GM12878 (cell line): ENCODE measurements around the gene HENMT1. TPM values are rescaled to one million over a fixed set of nuclear protein-coding genes. Genes with fewer than 3 reads are reported as not detected.
"Not testable (repeated sequence)": the region's sequence is repeated elsewhere in the genome, so short reads cannot be mapped to it uniquely, and the experiment has no call there.

Source experiments
- ATAC-seq: fragments of 200-7000 bp; cut with Tn5 transposase; 3 replicates; pipeline ENCODE4 v1.9.1; 2020; ENCODE audit warnings: mild to moderate bottlenecking, moderate library complexity
- BruUV-seq: library from RNA; stranded (reverse); fragments of 400-500 nt; replicated peaks from 2 replicates; lab custom pipeline; 2021; lab: Mats Ljungman, UMichigan
- CTCF ChIA-PET: fragments of 300-600 bp; sonication (Branson Sonifier 250); formaldehyde crosslinking; extraction: SDS; loops from one replicate; lab custom pipeline; 2021; ENCODE audit warnings: inconsistent platforms; lab: Yijun Ruan, JAX
- POLR2A ChIA-PET: fragments of 350-600 bp; formaldehyde crosslinking; extraction: SDS; loops from one replicate; lab custom pipeline; 2021; ENCODE audit warnings: inconsistent platforms; lab: Charles Lee
- RAD21 ChIA-PET: fragments of 300-600 bp; sonication (Branson Sonifier 250); formaldehyde crosslinking; loops from one replicate; lab custom pipeline; 2023; ENCODE audit warnings: antibody characterized with exemption; ENCODE audit not compliant: unreplicated experiment; lab: Charles Lee
- SMC1A ChIA-PET: fragments of 300-600 bp; sonication (Branson Sonifier 250); formaldehyde crosslinking; loops from one replicate; lab custom pipeline; 2023; ENCODE audit not compliant: unreplicated experiment, uncharacterized antibody; lab: Charles Lee
- DNase-seq: peaks from one replicate; pipeline ENCODE4 v3.0.0-alpha.2; 2011; ENCODE audit warnings: low read depth, low spot score
- FAIRE-seq: peaks from 3 replicates; lab custom pipeline; 2011; peaks lifted over from hg19 to GRCh38; lab: Jason Lieb, UNC
- H2AFZ ChIP-seq: 2 replicates; pipeline ENCODE4 v1.6.0; 2011; ENCODE audit warnings: low read depth, low read length, control low read depth; ENCODE audit not compliant: control insufficient read depth
- H3K27ac ChIP-seq: 2 replicates; pipeline ENCODE4 v1.5.1; 2011; ENCODE audit warnings: control low read depth; ENCODE audit not compliant: control insufficient read depth, insufficient read depth
- H3K27me3 ChIP-seq, 2 experiments: replicated peaks in 1 of 2; 2 replicates each; pipeline versions ENCODE4 v1.6.0 to v1.6.1; 2011; ENCODE audit warnings: low read length in 1 of 2; ENCODE audit not compliant: control insufficient read depth in 2 of 2, insufficient read depth in 2 of 2
- H3K36me3 ChIP-seq, 2 experiments: 2 replicates each; pipeline ENCODE4 v1.5.1; 2011; ENCODE audit warnings: low read length in 1 of 2; ENCODE audit not compliant: control insufficient read depth in 2 of 2, insufficient read depth in 2 of 2
- H3K4me1 ChIP-seq: 2 replicates; pipeline ENCODE4 v1.6.1; 2011; ENCODE audit warnings: mild to moderate bottlenecking, low read length, moderate library complexity, mixed read lengths; ENCODE audit not compliant: control insufficient read depth, insufficient read depth
- H3K4me2 ChIP-seq: 2 replicates; pipeline ENCODE4 v1.6.0; 2011; ENCODE audit warnings: control low read depth; ENCODE audit not compliant: control insufficient read depth, insufficient read depth
- H3K4me3 ChIP-seq: fragments of 200-600 bp; sonication (generic); 2 replicates; pipeline ENCODE4 v1.5.1; 2016
- H3K79me2 ChIP-seq: 2 replicates; pipeline ENCODE4 v1.6.0; 2011; ENCODE audit warnings: low read length; ENCODE audit not compliant: control insufficient read depth, insufficient read depth
- H3K9ac ChIP-seq: 2 replicates; pipeline ENCODE4 v1.8.0; 2011; ENCODE audit warnings: low read length, control low read depth, mixed read lengths; ENCODE audit not compliant: control insufficient read depth, insufficient read depth
- H3K9me3 ChIP-seq: replicated peaks from 3 replicates; pipeline ENCODE4 v1.5.1; 2011; ENCODE audit warnings: mild to moderate bottlenecking, low read length; ENCODE audit not compliant: control insufficient read depth, insufficient read depth
- H4K20me1 ChIP-seq: 2 replicates; pipeline ENCODE4 v1.6.0; 2011; ENCODE audit not compliant: control insufficient read depth, insufficient read depth
- MYC ChIP-seq: IDR thresholded peaks from 2 replicates; pipeline ENCODE4 v1.6.1; 2011; ENCODE audit warnings: mild to moderate bottlenecking, low read length, moderate library complexity, inconsistent platforms; ENCODE audit not compliant: insufficient read depth, insufficient replicate concordance, insufficient read length, severe bottlenecking
- WGBS: methylation state at CpG from one replicate; pipeline ENCODE4 v1.1.6; 2016; ENCODE audit warnings: low lambda C conversion rate; ENCODE audit not compliant: insufficient replicate concordance, insufficient coverage; ENCODE audit errors: missing lambda C conversion rate; 5-methylcytosine and 5-hydroxymethylcytosine counted together
- in situ Hi-C: fragments of 300-500 bp; cut with MboI; formaldehyde crosslinking; loops from 9 replicates; pipeline ENCODE4 v1.14.3; 2018; ENCODE audit warnings: mixed read lengths
- intact Hi-C: fragments of 100-400 bp; cut with micrococcal nuclease; formaldehyde crosslinking; loops from one replicate; pipeline ENCODE4 v1.14.2; 2022; ENCODE audit not compliant: unreplicated experiment
- polyA plus RNA-seq, 11 experiments: library from polyadenylated mRNA; depleted of rRNA in 4 of 11; unstranded in 6 of 11; stranded (reverse) in 5 of 11; fragments of >200 nt; fragmentation: Nextera tagmentation in 4 of 11; fragmentation: Illumina TruSeq in 1 of 11; extraction: Ambion mirVana in 4 of 11; extraction: Trizol in 1 of 11; gene quantifications; 1 replicate in 1 of 11; 2 replicates in 10 of 11; pipeline versions ENCODE4 v1.2.1 to v1.2.3, GENCODE V29; 2011 to 2016; ENCODE audit warnings: inconsistent platforms in 2 of 11, missing spikeins in 2 of 11, low read depth in 1 of 11
- total RNA-seq, 4 experiments: library from RNA; depleted of rRNA in 3 of 4; stranded (reverse); fragments of >200 nt in 3 of 4; fragmentation: Illumina TruSeq in 1 of 4; extraction: Trizol in 1 of 4; gene quantifications; 2 replicates each; pipeline versions ENCODE4 v1.2.1 to v1.2.3, GENCODE V29; 2013 to 2021
- TF ChIP-seq, protein P1 (sequence below): fragments of 450-650 bp; formaldehyde crosslinking; IDR thresholded peaks from 2 replicates; pipeline ENCODE4 v1.5.0; 2022; ENCODE audit warnings: mild to moderate bottlenecking, missing genetic modification characterization

Gene HENMT1
- total and polyA plus RNA-seq, 10 of the 15 experiments (the other 5 are each of a cell fraction or from before 2014, with no cell fraction given): 4.4 to 15.6 (median 10.4) TPM

DNA sequence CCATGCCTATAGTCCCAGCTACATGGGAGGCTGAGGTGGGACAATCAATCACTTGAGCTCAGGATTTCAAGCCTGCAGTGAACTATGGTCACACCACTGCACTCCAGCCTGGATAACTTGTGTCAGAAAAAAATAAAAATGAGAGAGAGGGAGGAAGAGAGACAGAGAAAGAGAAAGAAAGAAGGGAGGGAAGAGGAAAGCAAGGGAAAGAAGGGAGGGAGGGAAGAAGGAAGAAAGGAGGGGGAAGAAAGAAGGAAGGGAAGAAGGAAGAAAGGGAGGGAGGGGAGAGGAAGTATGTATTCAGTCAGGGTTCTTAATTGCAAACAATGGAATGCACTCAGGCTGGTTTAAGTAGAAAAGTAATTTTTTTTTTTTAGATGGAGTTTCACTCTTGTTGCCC lies 7.9 kb upstream of the HENMT1 start (continued):
- TF ChIP-seq, protein P1, sequence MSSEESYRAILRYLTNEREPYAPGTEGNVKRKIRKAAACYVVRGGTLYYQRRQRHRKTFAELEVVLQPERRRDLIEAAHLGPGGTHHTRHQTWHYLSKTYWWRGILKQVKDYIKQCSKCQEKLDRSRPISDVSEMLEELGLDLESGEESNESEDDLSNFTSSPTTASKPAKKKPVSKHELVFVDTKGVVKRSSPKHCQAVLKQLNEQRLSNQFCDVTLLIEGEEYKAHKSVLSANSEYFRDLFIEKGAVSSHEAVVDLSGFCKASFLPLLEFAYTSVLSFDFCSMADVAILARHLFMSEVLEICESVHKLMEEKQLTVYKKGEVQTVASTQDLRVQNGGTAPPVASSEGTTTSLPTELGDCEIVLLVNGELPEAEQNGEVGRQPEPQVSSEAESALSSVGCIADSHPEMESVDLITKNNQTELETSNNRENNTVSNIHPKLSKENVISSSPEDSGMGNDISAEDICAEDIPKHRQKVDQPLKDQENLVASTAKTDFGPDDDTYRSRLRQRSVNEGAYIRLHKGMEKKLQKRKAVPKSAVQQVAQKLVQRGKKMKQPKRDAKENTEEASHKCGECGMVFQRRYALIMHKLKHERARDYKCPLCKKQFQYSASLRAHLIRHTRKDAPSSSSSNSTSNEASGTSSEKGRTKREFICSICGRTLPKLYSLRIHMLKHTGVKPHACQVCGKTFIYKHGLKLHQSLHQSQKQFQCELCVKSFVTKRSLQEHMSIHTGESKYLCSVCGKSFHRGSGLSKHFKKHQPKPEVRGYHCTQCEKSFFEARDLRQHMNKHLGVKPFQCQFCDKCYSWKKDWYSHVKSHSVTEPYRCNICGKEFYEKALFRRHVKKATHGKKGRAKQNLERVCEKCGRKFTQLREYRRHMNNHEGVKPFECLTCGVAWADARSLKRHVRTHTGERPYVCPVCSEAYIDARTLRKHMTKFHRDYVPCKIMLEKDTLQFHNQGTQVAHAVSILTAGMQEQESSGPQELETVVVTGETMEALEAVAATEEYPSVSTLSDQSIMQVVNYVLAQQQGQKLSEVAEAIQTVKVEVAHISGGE: no peak
- TF ChIP-seq MYC: no peak

DNA sequence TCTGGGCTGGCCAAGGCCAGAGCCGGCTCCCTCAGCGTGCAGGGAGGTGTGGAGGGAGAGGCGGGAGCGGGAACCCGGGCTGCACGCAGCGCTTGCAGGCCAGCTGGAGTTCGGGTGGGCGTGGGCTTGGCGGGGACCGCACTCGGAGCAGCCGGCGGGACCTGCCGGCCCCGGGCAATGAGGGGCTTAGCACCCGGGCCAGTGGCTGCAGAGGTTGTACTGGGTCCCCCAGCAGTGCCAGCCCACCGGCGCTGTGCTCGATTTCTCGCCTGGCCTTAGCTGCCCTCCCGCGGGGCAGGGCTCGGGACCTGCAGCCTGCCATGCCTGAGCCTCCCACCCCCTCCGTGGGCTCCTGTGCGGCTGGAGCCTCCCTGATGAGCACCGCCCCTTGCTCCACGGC lies 6.5 kb upstream of the HENMT1 start:
- H4K20me1 ChIP-seq, FAIRE-seq, ATAC-seq, in situ Hi-C loops, CTCF ChIA-PET, H3K27ac ChIP-seq, H3K4me3 ChIP-seq, H3K9ac ChIP-seq, H3K27me3 ChIP-seq, intact Hi-C loops, SMC1A ChIA-PET, BruUV-seq, H3K4me1 ChIP-seq, DNase-seq, RAD21 ChIA-PET, H3K79me2 ChIP-seq, H3K4me2 ChIP-seq, POLR2A ChIA-PET, H3K9me3 ChIP-seq, H3K36me3 ChIP-seq, H2AFZ ChIP-seq: not testable (repeated sequence)
- 99% methylated on average over 19 of the region's 28 CpGs for WGBS
